Lower lobe of right lung (tissue), 2 donors: ENCODE data around the gene APOE. TPM values are rescaled to one million over a fixed set of nuclear protein-coding genes. Genes with fewer than 3 reads are reported as not detected.

Experiments used
- ATAC-seq, 2 donors: fragments of 200-7000 bp; cut with Tn5 transposase; one replicate each; pipeline ENCODE4 v1.9.1; 2020 to 2022; ENCODE audit warnings: mild to moderate bottlenecking in 2 of 2, moderate library complexity in 2 of 2
- DNase-seq: peaks from one replicate; pipeline ENCODE4 v3.0.0-alpha.2; 2020
- H3K27ac ChIP-seq: fragments of 200-600 bp; one replicate; pipeline ENCODE4 v1.8.0; 2022
- H3K27me3 ChIP-seq: fragments of 200-600 bp; one replicate; pipeline ENCODE4 v1.8.0; 2022; ENCODE audit warnings: low read depth
- H3K36me3 ChIP-seq: fragments of 200-600 bp; one replicate; pipeline ENCODE4 v1.8.0; 2022; ENCODE audit warnings: mild to moderate bottlenecking
- H3K4me1 ChIP-seq: fragments of 200-600 bp; one replicate; pipeline ENCODE4 v1.8.0; 2022
- H3K4me3 ChIP-seq: fragments of 200-600 bp; one replicate; pipeline ENCODE4 v1.8.0; 2022; ENCODE audit warnings: mild to moderate bottlenecking
- H3K9me3 ChIP-seq: fragments of 200-600 bp; one replicate; pipeline ENCODE4 v1.8.0; 2022
- CTCF ChIP-seq: fragments of 200-600 bp; IDR thresholded peaks from one replicate; pipeline ENCODE4 v1.8.0; 2022; ENCODE audit warnings: antibody characterized with exemption, mild to moderate bottlenecking
- intact Hi-C: fragments of 100-400 bp; cut with DNase I; formaldehyde crosslinking; loops from one replicate; pipeline ENCODE4 v1.11.0; 2022
- total RNA-seq: library from RNA; stranded (reverse); fragmentation: NEBNext Ultra II Directional; extraction: Animal tissue kit (Norgen Biotek cat#: 25700); gene quantifications from one replicate; pipeline ENCODE4 v1.2.1, GENCODE V29; 2021
- donor health status: DM: no; HTN: yes; CAD: no; lungs with severe emphysema.

The APOE gene
- total RNA-seq, 1 donor from 2014 or later, result 447 TPM

DNA sequence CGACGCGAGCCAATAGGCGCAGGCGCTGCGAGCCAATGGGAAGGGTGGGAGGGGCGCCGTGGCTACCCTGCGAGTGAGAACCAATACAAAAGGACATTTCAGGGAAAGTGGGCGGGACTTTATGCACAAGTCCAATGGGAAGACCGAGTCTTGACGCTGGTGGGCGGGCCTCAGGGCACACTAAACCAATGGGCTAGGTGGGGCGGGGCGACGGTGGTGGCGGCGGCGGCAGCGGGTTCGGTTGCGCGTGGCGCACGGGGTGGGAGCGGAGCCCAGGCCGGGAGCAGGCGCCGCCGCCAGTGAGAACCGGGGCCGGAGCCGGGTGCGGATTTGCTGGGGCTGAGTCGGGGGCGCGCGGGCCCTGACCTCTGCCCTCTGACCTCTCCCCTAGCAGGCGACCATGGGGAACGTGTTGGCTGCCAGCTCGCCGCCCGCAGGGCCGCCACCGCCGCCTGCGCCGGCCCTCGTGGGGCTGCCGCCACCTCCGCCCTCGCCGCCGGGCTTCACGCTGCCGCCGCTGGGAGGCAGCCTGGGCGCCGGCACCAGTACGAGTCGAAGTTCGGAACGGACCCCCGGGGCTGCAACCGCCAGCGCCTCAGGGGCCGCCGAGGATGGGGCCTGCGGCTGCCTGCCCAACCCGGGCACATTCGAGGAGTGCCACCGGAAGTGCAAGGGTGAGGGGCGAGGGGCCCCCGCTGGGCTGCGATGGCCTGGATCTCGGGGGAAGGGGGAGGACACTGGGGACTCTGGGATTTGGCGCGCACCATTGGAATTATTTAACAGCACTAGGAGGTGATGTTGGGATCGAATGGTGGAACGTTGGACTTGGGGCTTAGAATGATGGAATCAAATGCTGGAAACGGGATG, 14.3 kb upstream of the APOE start, which contains the start of gene TOMM40:
TSS of gene TOMM40 (plus strand) at position 239 of the 867 bp plus-strand sequence. CDS start at position 401, 162 bp downstream.
- intact Hi-C loops, result no loop called here
- peak; percentile 13 for TF ChIP-seq CTCF
- Histone ChIP-seq H3K4me3 (peak within 1 kb of the TSS; percentile 80), H3K36me3 (peaks cover 57% of the 10 kb centered on the region), H3K4me1 (peaks cover 27% of the 10 kb centered on the region), H3K27me3 (no peaks in the 10 kb centered on the region), H3K9me3 (no peaks in the 10 kb centered on the region), H3K27ac (peak within 1 kb of the TSS; percentile 95)
- DNase-seq (peak; percentile 100), ATAC-seq (no peak)

- no peak overlapping the region for H3K4me3 ChIP-seq
- TF ChIP-seq CTCF, result no peak
- intact Hi-C loops, result no loop called here
- no peaks in the 10 kb centered on the region for H3K9me3 ChIP-seq
- no peak overlapping the region for H3K27ac ChIP-seq
- peaks cover 58% of the 10 kb centered on the region for H3K36me3 ChIP-seq
- H3K27me3 ChIP-seq, result no peaks in the 10 kb centered on the region
- H3K4me1 ChIP-seq, result peaks cover 27% of the 10 kb centered on the region
- DNase-seq (no peak), ATAC-seq (no peak)
Observed at GRCh38 chr19:44892932-44893331, 12.7 kb upstream of the APOE start.

DNA sequence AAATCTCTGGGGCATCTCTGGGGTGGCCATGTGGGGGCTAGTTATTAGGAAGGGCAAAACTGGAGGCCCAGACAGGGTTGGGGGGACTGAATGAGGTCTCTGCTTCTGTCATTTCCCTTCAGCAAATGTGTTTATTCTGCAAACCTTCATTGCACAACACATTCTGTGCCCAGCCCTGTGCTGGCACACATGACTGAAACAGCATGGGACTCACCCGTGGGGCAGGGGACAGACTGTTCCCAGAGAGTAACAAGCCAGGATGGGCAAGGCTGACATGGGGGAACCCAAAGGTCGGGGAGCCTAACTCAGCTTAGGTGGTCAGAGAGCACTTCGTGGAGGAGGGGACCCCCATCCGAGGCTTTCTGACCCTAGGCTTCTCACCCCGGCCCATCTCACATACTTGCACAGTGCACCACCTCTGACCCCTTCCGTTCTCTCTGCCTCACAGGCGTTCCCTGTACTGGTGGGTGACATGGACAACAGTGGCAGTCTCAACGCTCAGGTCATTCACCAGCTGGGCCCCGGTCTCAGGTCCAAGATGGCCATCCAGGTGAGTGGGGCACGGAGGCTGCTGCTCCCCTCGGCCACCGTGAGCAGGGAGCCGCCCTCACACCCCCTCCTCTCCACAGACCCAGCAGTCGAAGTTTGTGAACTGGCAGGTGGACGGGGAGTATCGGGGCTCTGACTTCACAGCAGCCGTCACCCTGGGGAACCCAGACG, 12.1 kb upstream of the APOE start:
- DNase-seq, result no peak
- Histone ChIP-seq H3K36me3 (peaks cover 58% of the 10 kb centered on the region), H3K4me3 (no peak overlapping the region), H3K9me3 (no peaks in the 10 kb centered on the region), H3K27ac (no peak overlapping the region), H3K4me1 (peaks cover 27% of the 10 kb centered on the region), H3K27me3 (no peaks in the 10 kb centered on the region)
- intact Hi-C loops, result no loop called here
- ATAC-seq, result no peak
- no peak for TF ChIP-seq CTCF

DNA sequence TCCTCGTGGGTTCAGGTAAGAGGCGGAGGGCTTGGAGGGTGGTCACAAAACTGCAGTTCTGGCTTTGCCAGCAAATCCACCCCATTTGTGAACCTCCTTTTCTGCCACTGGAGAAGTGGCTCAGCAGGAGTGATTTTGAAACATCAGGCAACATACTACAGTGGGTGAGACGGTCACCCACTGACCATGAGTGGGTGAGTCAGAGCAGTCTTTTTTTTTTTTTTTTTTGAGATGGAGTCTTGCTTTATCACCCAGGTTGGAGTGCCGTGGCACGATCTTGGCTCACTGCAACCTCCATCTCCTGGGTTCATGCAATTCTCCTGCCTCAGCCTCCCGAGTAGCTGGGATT, 11.6 kb upstream of the APOE start:
- H3K9me3 ChIP-seq, result no peaks in the 10 kb centered on the region
- ATAC-seq, result no peak
- TF ChIP-seq CTCF, result no peak
- no peak for DNase-seq
- H3K27ac ChIP-seq, result no peak overlapping the region
- intact Hi-C loops, result no loop called here
- H3K4me3 ChIP-seq, result no peak overlapping the region
- peaks cover 27% of the 10 kb centered on the region for H3K4me1 ChIP-seq
- no peaks in the 10 kb centered on the region for H3K27me3 ChIP-seq
- peaks cover 59% of the 10 kb centered on the region for H3K36me3 ChIP-seq

GRCh38 chr19:44894946-44895345, 10.7 kb upstream of the APOE start:
- peaks cover 21% of the 10 kb centered on the region for H3K4me1 ChIP-seq
- ATAC-seq (no peak), DNase-seq (no peak)
- H3K27me3 ChIP-seq, result no peaks in the 10 kb centered on the region
- no peak overlapping the region for H3K4me3 ChIP-seq
- no peaks in the 10 kb centered on the region for H3K9me3 ChIP-seq
- no peak for TF ChIP-seq CTCF
- peaks cover 62% of the 10 kb centered on the region for H3K36me3 ChIP-seq
- intact Hi-C loops, result no loop called here
- no peak overlapping the region for H3K27ac ChIP-seq
